Loucy (cell line): ENCODE measurements around the gene KIRREL3.

ENCODE experiments used
- H2AFZ ChIP-seq: fragments of 200-600 bp; sonication (generic); 2 replicates; pipeline ENCODE4 v1.6.0; 2016; ENCODE audit warnings: antibody characterized with exemption, mild to moderate bottlenecking, low read length, moderate library complexity
- H3F3A ChIP-seq: fragments of 200-600 bp; 2 replicates; pipeline ENCODE4 v1.6.0; 2016; ENCODE audit warnings: antibody characterized with exemption, low read depth, mild to moderate bottlenecking
- H3K27me3 ChIP-seq: fragments of 200-600 bp; sonication (generic); 2 replicates; pipeline ENCODE4 v1.6.1; 2014; ENCODE audit warnings: low read length, mild to moderate bottlenecking; ENCODE audit not compliant: insufficient read depth, poor library complexity, severe bottlenecking
- H3K36me3 ChIP-seq: fragments of 200-600 bp; sonication (generic); 2 replicates; pipeline ENCODE4 v1.6.1; 2016; ENCODE audit warnings: low read length; ENCODE audit not compliant: insufficient read depth
- H3K4me1 ChIP-seq: fragments of 200-600 bp; sonication (generic); 2 replicates; pipeline ENCODE4 v1.5.1; 2014; ENCODE audit warnings: low read length, mild to moderate bottlenecking; ENCODE audit not compliant: insufficient read depth, poor library complexity, severe bottlenecking
- H3K4me2 ChIP-seq: fragments of 200-600 bp; sonication (generic); 2 replicates; pipeline ENCODE4 v1.6.0; 2014; ENCODE audit warnings: antibody characterized with exemption, low read length, low read depth, mild to moderate bottlenecking; ENCODE audit not compliant: poor library complexity, severe bottlenecking
- H3K4me3 ChIP-seq: fragments of 200-600 bp; sonication (generic); 2 replicates; pipeline ENCODE4 v1.5.1; 2014; ENCODE audit warnings: low read length, mild to moderate bottlenecking, mixed read lengths; ENCODE audit not compliant: poor library complexity, severe bottlenecking
- H3K79me2 ChIP-seq: fragments of 200-600 bp; sonication (generic); 2 replicates; pipeline ENCODE4 v1.6.1; 2014; ENCODE audit warnings: low read length; ENCODE audit not compliant: insufficient read depth
- H3K9ac ChIP-seq: fragments of 200-600 bp; sonication (generic); 2 replicates; pipeline ENCODE4 v1.6.0; 2014; ENCODE audit warnings: mild to moderate bottlenecking, low read depth, low read length, moderate library complexity; ENCODE audit not compliant: poor library complexity, severe bottlenecking
- H3K9me2 ChIP-seq: fragments of 200-600 bp; sonication (generic); replicated peaks from 2 replicates; pipeline ENCODE4 v1.6.1; 2016; ENCODE audit warnings: low read depth, low read length, mixed read lengths
- H3K9me3 ChIP-seq: fragments of 200-600 bp; sonication (generic); 2 replicates; pipeline ENCODE4 v1.6.1; 2014; ENCODE audit warnings: mild to moderate bottlenecking, antibody characterized with exemption, low read length, low read depth; ENCODE audit not compliant: insufficient read depth
- H4K20me1 ChIP-seq: fragments of 200-600 bp; sonication (generic); 2 replicates; pipeline ENCODE4 v1.6.0; 2014; ENCODE audit warnings: antibody characterized with exemption, low read length, mild to moderate bottlenecking; ENCODE audit not compliant: insufficient read depth, poor library complexity, severe bottlenecking
- CTCF ChIP-seq: fragments of 200-600 bp; sonication (generic); conservative IDR thresholded peaks from 2 replicates; pipeline ENCODE4 v1.5.1; 2014; ENCODE audit warnings: mild to moderate bottlenecking, antibody characterized with exemption, low read length
- EZH2phosphoT487 ChIP-seq: fragments of 200-600 bp; IDR thresholded peaks from 2 replicates; pipeline ENCODE4 v1.6.1; 2018; ENCODE audit warnings: antibody characterized with exemption, mild to moderate bottlenecking, moderate library complexity, borderline replicate concordance

Gene KIRREL3

GRCh38 chr11:127034973-127035372 lies 34.4 kb upstream of the KIRREL3 start:
- Histone ChIP-seq H4K20me1 (no peaks in the 10 kb centered on the region), H3K4me1 (no peaks in the 10 kb centered on the region), H3K9me3 (peaks cover 3% of the 10 kb centered on the region; the same call in 1 of the 2 replicates), H3K4me2 (no peak overlapping the region), H2AFZ (no peak overlapping the region), H3K4me3 (no peak overlapping the region), H3F3A (no peaks in the 10 kb centered on the region), H3K36me3 (no peaks in the 10 kb centered on the region), H3K27me3 (no peaks in the 10 kb centered on the region), H3K9me2 (no peaks in the 10 kb centered on the region), H3K9ac (no peak overlapping the region), H3K79me2 (no peaks in the 10 kb centered on the region)
- TF ChIP-seq CTCF (no peak), EZH2phosphoT487 (no peak)

- Histone ChIP-seq H3K4me1 (no peaks in the 10 kb centered on the region), H3K36me3 (no peaks in the 10 kb centered on the region), H3K79me2 (no peaks in the 10 kb centered on the region), H3K9me2 (no peaks in the 10 kb centered on the region), H3K27me3 (no peaks in the 10 kb centered on the region), H3K4me2 (no peak overlapping the region), H3K9me3 (peaks cover 3% of the 10 kb centered on the region; the same call in 1 of the 2 replicates), H2AFZ (no peak overlapping the region), H3F3A (no peaks in the 10 kb centered on the region), H3K9ac (no peak overlapping the region), H3K4me3 (no peak overlapping the region), H4K20me1 (no peaks in the 10 kb centered on the region)
- TF ChIP-seq EZH2phosphoT487 (no peak), CTCF (no peak)
Observed at GRCh38 chr11:127028648-127029047, 28.1 kb upstream of the KIRREL3 start.

GRCh38 chr11:127027789-127028188 lies 27.2 kb upstream of the KIRREL3 start:
- H3K79me2 ChIP-seq, result no peaks in the 10 kb centered on the region
- H3K9me3 ChIP-seq, result peaks cover 1% of the 10 kb centered on the region; the same call in 1 of the 2 replicates
- no peak overlapping the region for H3K9ac ChIP-seq
- no peaks in the 10 kb centered on the region for H3K36me3 ChIP-seq
- H3K4me2 ChIP-seq, result no peak overlapping the region
- no peaks in the 10 kb centered on the region for H3K27me3 ChIP-seq
- H3K4me1 ChIP-seq, result no peaks in the 10 kb centered on the region
- H3K9me2 ChIP-seq, result no peaks in the 10 kb centered on the region
- TF ChIP-seq EZH2phosphoT487, result no peak
- no peak for TF ChIP-seq CTCF
- no peak overlapping the region for H3K4me3 ChIP-seq
- no peaks in the 10 kb centered on the region for H4K20me1 ChIP-seq
- no peak overlapping the region for H2AFZ ChIP-seq
- H3F3A ChIP-seq, result no peaks in the 10 kb centered on the region
